MM.1S (cell line): ENCODE results near the gene PKD2L1.

Experiments
- DNase-seq: peaks from one replicate; pipeline ENCODE4 v3.0.0-alpha.2; 2015
- H2AFZ ChIP-seq: fragments of 300-600 bp; sonication (generic); 2 replicates; pipeline ENCODE4 v1.6.0; 2016; ENCODE audit warnings: antibody characterized with exemption, low read length
- H3F3A ChIP-seq: fragments of 300-600 bp; sonication (generic); 2 replicates; pipeline ENCODE4 v1.6.1; 2016; ENCODE audit warnings: mild to moderate bottlenecking, antibody characterized with exemption, low read length, moderate library complexity, mixed read lengths; ENCODE audit not compliant: insufficient read depth
- H3K27ac ChIP-seq: fragments of 300-600 bp; sonication (generic); 2 replicates; pipeline ENCODE4 v1.5.1; 2016; ENCODE audit warnings: mild to moderate bottlenecking, low read length
- H3K27me3 ChIP-seq: fragments of 300-600 bp; sonication (generic); replicated peaks from 2 replicates; pipeline ENCODE4 v1.6.0; 2016; ENCODE audit warnings: low read length; ENCODE audit not compliant: insufficient read depth
- H3K36me3 ChIP-seq: fragments of 300-600 bp; sonication (generic); replicated peaks from 2 replicates; pipeline ENCODE4 v1.6.1; 2016; ENCODE audit warnings: mild to moderate bottlenecking, low read length, mixed read lengths; ENCODE audit not compliant: insufficient read depth
- H3K4me1 ChIP-seq: fragments of 300-600 bp; sonication (generic); 2 replicates; pipeline ENCODE4 v1.6.1; 2016; ENCODE audit warnings: low read length, mixed read lengths
- H3K4me2 ChIP-seq: fragments of 300-600 bp; sonication (generic); 2 replicates; pipeline ENCODE4 v1.6.0; 2016; ENCODE audit warnings: low read depth, low read length
- H3K4me3 ChIP-seq: fragments of 300-600 bp; sonication (generic); 2 replicates; pipeline ENCODE4 v1.5.1; 2016; ENCODE audit warnings: low read length, mixed read lengths
- H3K79me2 ChIP-seq: fragments of 300-600 bp; sonication (generic); 2 replicates; pipeline ENCODE4 v1.6.1; 2016; ENCODE audit warnings: mixed run types, low read length, mixed read lengths
- H3K9ac ChIP-seq: fragments of 300-600 bp; sonication (generic); 2 replicates; pipeline ENCODE4 v1.6.1; 2016; ENCODE audit warnings: low read length, mixed read lengths
- H3K9me2 ChIP-seq: fragments of 300-600 bp; sonication (generic); replicated peaks from 2 replicates; pipeline ENCODE4 v1.6.1; 2016; ENCODE audit warnings: mild to moderate bottlenecking, low read length, mixed read lengths; ENCODE audit not compliant: insufficient read depth
- H3K9me3 ChIP-seq: fragments of 300-600 bp; sonication (generic); replicated peaks from 2 replicates; pipeline ENCODE4 v1.6.1; 2016; ENCODE audit warnings: mild to moderate bottlenecking, low read length, mixed read lengths; ENCODE audit not compliant: insufficient read depth
- H4K20me1 ChIP-seq: fragments of 300-600 bp; sonication (generic); 2 replicates; pipeline ENCODE4 v1.6.1; 2016; ENCODE audit warnings: mild to moderate bottlenecking, low read length, moderate library complexity, mixed read lengths; ENCODE audit not compliant: insufficient read depth
- CTCF ChIP-seq: fragments of 300-600 bp; sonication (generic); IDR thresholded peaks from 2 replicates; pipeline ENCODE4 v1.5.1; 2016; ENCODE audit warnings: antibody characterized with exemption, low read length, mixed read lengths
- EZH2 ChIP-seq: fragments of 300-600 bp; sonication (generic); optimal IDR thresholded peaks from 2 replicates; pipeline ENCODE3; 2017; ENCODE audit warnings: low read depth, mild to moderate bottlenecking, antibody characterized with exemption, low read length, mixed read lengths
- EZH2phosphoT487 ChIP-seq: fragments of 300-600 bp; sonication (generic); IDR thresholded peaks from 2 replicates; pipeline ENCODE4 v1.6.1; 2018; ENCODE audit warnings: antibody characterized with exemption, low read length

Gene PKD2L1

GRCh38 chr10:100328198-100328597, 1.8 kb downstream of the PKD2L1 start:
- H4K20me1 ChIP-seq: no peaks in the 10 kb centered on the region
- H3K27ac ChIP-seq: peak overlapping the region; percentile 80; the same call in 1 of the 2 replicates
- no peaks in the 10 kb centered on the region for H3K9me2 ChIP-seq
- no peaks in the 10 kb centered on the region for H3K79me2 ChIP-seq
- peaks cover 26% of the 10 kb centered on the region for H3K4me1 ChIP-seq
- no peaks in the 10 kb centered on the region for H3K27me3 ChIP-seq
- no peaks in the 10 kb centered on the region for H3K9me3 ChIP-seq
- H3K9ac ChIP-seq: no peak overlapping the region
- no peak overlapping the region for H2AFZ ChIP-seq
- H3K4me2 ChIP-seq: no peak overlapping the region; the same call in 1 of the 2 replicates
- peaks cover 15% of the 10 kb centered on the region for H3F3A ChIP-seq
- H3K36me3 ChIP-seq: no peaks in the 10 kb centered on the region
- DNase-seq: no peak
- H3K4me3 ChIP-seq: no peak overlapping the region
- TF ChIP-seq EZH2 (no peak), EZH2phosphoT487 (no peak), CTCF (no peak)

DNA sequence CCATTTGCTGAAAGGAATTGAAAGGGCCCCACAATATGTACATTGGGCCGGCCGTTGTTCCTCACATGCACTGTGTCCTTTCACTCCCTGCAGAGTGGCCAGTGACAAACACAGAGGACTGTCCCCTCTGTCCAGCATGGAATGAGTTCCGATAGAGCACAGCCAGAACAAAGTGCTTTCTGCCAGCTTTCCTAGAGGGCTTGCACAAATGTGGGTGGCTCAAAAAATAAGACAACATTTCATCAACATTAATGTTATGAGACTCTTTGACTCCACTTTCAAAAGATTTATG, 2.4 kb downstream of the PKD2L1 start:
- Histone ChIP-seq H3K9ac (peak overlapping the region; percentile 33; the same call in 1 of the 2 replicates), H3K27me3 (no peaks in the 10 kb centered on the region), H3K36me3 (no peaks in the 10 kb centered on the region)

DNA sequence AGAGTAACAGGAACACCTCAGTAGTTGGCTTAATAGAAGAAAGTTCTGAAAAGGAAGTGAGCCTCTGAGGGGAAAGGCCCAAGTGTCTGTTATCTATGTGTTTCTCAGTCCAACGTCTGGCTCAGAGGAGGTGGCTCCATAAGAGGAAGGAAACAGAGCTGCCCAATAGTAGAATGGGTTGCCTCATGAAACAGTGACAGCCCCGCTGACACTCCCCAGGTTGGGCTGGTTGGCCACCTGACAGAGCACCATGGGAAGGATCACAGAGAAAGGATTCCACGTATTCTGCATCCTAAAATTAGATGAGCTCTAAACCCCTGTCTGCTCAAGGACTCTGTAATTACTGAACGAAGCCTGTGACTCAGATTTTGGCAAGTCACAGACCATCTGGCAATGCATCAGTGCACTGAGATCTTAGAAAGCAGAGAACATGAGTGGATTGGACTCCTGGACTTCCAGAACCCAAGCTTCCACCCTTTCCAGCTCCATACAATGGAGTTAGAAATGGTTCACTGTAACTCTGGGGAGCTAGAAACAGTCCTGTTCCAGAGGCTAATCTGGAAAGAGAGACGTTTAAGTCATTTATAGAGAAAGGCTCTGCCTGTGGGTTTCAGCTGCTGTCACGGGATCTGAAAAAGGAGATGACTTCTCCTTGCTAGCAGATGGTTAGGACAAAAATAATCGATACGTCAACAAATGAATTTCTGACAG, 2.9 kb downstream of the PKD2L1 start:
- H3K36me3 ChIP-seq: no peaks in the 10 kb centered on the region
- TF ChIP-seq CTCF: no peak
- TF ChIP-seq EZH2: no peak
- no peak for TF ChIP-seq EZH2phosphoT487
- peak overlapping the region; percentile 63 for H3K4me2 ChIP-seq
- H3F3A ChIP-seq: peaks cover 15% of the 10 kb centered on the region
- H3K9me2 ChIP-seq: no peaks in the 10 kb centered on the region
- no peaks in the 10 kb centered on the region for H3K27me3 ChIP-seq
- peak overlapping the region; percentile 80 for H3K27ac ChIP-seq
- H2AFZ ChIP-seq: peak overlapping the region; percentile 11
- H3K4me1 ChIP-seq: peaks cover 26% of the 10 kb centered on the region
- peak; percentile 89 for DNase-seq
- no peaks in the 10 kb centered on the region for H4K20me1 ChIP-seq
- no peaks in the 10 kb centered on the region for H3K79me2 ChIP-seq
- no peaks in the 10 kb centered on the region for H3K9me3 ChIP-seq
- H3K9ac ChIP-seq: peak overlapping the region; percentile 33
- peak overlapping the region; percentile 19; the same call in 1 of the 2 replicates for H3K4me3 ChIP-seq

More for the DNA sequence above, 2.4 kb downstream of the PKD2L1 start:
- Histone ChIP-seq H3K79me2 (no peaks in the 10 kb centered on the region), H3K9me3 (no peaks in the 10 kb centered on the region), H3K9me2 (no peaks in the 10 kb centered on the region), H3K4me3 (peak overlapping the region; percentile 19; the same call in 1 of the 2 replicates), H3K4me1 (peaks cover 26% of the 10 kb centered on the region), H3K27ac (peak overlapping the region; percentile 80), H4K20me1 (no peaks in the 10 kb centered on the region), H3K4me2 (peak overlapping the region; percentile 63), H2AFZ (peak overlapping the region; percentile 11; the same call in 1 of the 2 replicates), H3F3A (peaks cover 15% of the 10 kb centered on the region)
- TF ChIP-seq EZH2: no peak
- TF ChIP-seq EZH2phosphoT487: no peak
- TF ChIP-seq CTCF: no peak
- DNase-seq: no peak
